NCI-H460 (cell line): ENCODE results near the gene RTCB. TPM values are rescaled to one million over a fixed set of nuclear protein-coding genes. Genes with fewer than 3 reads are reported as not detected.
A peak's percentile ranks its signal among the peaks of the same experiment; 100 is the strongest.
"Not testable (repeated sequence)": the region's sequence is repeated elsewhere in the genome, so short reads cannot be mapped to it uniquely, and the experiment has no call there.

Experiments used
- DNase-seq: peaks from one replicate; pipeline ENCODE4 v3.0.0-alpha.2; 2016; ENCODE audit warnings: low read depth; ENCODE audit errors: extremely low read depth
- total RNA-seq: library from RNA; depleted of rRNA; stranded (reverse); fragments of >200 nt; shearing (Covaris generic); gene quantifications from 2 replicates; pipeline ENCODE4 v1.2.3, GENCODE V29; 2014

The RTCB gene
- total RNA-seq, 1 experiment from 2014 or later, result 75.7 TPM

- DNase-seq, result no peak
These were observed 16.9 kb downstream of the RTCB start for GRCh38 chr22:32395107-32395506.

DNA sequence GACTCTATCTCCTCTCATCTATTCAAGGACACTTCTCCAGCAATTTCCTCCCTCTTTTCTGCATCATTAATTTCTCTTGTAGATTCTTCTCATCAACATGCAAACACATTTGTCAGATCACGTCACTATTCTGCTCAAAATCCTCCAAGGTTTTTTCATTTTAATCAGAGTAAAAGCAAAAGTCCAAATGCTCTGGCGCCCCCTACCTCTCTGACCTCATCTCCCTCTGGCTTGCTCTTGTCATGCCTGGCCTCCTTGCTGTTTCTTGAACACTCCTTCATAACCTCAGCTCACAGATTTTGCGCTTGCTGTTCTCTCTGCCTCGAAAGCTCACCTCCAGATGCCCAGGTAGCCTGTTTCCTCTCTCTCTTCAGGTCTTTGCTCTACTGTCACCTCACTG, 22.4 kb downstream of the RTCB start:
- DNase-seq, result no peak

- DNase-seq, result no peak
These were observed 26.4 kb downstream of the RTCB start for GRCh38 chr22:32385681-32386080.

- DNase-seq, result no peak
These were observed 31.1 kb downstream of the RTCB start for GRCh38 chr22:32380991-32381390.

- peak; percentile 45 for DNase-seq
These were observed 33.3 kb downstream of the RTCB start for GRCh38 chr22:32378707-32379272.

DNA sequence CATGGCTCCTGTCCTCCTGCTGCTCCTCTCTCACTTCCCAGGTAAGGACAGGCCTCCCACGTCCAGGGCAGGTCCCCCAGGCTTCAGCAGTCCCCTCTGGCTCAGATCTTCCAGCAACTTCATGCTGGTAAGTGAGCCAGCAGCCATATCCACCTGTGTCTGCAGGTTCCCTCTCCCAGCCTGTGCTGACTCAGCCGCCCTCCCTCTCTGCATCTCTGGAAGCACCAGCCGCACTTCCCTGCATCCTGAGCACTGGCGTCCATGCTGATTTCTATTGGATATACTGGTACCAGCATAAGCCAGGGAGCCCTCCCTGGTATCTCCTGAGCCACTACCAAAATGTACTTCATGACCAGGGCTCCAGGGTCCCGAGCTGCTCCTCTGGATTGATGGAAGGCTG, 35.4 kb downstream of the RTCB start:
- DNase-seq, result no peak

DNA sequence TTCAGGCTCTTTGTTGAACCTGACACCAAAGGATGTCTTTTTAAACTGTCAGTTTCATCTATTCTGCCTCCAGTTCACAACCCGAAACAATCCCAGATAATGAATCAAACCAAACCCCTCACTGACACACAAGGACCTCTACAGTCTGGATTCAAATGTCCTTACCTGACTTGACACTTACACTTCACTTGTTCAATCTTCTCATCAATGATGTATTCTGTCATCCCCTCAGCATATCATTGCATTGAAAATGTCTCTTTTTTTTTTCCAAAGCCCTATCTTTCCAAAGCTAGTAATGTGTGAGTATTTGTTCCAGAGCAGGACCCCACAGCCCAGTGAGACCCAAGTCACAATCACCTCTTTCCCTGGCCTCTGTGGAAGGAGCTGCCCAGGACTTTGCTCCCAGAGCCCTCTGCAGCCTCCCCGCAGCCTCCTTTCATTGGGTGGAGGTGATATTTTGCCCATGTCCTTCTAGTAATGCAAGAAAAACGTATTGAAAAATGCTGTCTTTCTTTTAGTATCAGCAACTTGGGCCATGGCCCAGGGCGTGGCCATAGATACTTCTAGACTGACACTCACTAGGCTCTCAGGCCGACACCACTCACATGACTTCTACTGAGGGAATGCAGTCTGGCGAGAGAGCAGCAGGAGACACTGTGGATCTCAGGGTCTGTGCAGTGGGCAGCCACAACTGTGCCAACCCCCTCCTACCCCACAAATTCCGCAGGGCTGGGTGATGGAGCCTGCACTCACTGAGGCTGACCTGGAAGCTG, 36.2 kb downstream of the RTCB start:
- no peak for DNase-seq

- no peak for DNase-seq
These were observed 47.8 kb downstream of the RTCB start for GRCh38 chr22:32364210-32364609.

- DNase-seq, result no peak
These were observed 50.8 kb downstream of the RTCB start for GRCh38 chr22:32361257-32361656.

DNA sequence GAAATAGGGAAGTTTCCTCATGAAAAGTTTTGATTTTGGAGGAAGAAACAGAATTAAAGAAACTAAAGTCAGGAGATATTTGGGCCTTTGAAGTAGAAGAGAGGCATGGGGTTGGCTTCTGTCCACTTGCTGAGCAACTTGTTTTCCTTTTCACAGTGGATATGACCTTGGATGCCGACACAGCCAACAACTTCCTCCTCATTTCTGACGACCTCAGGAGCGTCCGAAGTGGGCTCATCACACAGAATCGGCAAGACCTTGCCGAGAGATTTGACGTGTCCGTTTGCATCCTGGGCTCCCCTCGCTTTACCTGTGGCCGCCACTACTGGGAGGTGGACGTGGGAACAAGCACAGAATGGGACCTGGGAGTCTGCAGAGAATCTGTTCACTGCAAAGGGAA, 52.0 kb downstream of the RTCB start:
- DNase-seq, result not testable (repeated sequence)

GRCh38 chr22:32357567-32357966, 54.5 kb downstream of the RTCB start, which contains the start of gene RFPL3:
Gene RFPL3 (plus strand): TSS chr22:32357867. CDS start chr22:32358072, 205 bp downstream.
- DNase-seq, result not testable (repeated sequence)

DNA sequence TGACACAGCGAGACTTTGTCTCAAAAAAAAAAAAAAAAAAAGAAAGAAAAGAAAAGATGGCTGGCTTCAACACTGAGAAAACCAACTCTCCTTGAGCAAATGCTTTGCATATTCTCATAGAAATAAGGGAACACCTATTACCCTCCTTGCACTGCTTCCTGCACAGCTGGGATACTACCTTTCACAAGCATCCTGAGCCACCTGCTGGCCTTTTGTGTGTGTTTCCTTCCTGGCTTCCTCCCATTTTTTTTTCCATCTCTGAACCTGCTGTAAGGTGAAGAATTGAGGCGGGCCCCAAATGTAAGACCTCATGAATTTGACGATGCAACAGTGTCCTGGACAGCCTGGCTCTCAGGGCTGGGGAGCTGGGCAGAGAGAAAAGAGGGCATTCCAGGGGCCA, 56.3 kb downstream of the RTCB start:
- peak; percentile 1 for DNase-seq

DNA sequence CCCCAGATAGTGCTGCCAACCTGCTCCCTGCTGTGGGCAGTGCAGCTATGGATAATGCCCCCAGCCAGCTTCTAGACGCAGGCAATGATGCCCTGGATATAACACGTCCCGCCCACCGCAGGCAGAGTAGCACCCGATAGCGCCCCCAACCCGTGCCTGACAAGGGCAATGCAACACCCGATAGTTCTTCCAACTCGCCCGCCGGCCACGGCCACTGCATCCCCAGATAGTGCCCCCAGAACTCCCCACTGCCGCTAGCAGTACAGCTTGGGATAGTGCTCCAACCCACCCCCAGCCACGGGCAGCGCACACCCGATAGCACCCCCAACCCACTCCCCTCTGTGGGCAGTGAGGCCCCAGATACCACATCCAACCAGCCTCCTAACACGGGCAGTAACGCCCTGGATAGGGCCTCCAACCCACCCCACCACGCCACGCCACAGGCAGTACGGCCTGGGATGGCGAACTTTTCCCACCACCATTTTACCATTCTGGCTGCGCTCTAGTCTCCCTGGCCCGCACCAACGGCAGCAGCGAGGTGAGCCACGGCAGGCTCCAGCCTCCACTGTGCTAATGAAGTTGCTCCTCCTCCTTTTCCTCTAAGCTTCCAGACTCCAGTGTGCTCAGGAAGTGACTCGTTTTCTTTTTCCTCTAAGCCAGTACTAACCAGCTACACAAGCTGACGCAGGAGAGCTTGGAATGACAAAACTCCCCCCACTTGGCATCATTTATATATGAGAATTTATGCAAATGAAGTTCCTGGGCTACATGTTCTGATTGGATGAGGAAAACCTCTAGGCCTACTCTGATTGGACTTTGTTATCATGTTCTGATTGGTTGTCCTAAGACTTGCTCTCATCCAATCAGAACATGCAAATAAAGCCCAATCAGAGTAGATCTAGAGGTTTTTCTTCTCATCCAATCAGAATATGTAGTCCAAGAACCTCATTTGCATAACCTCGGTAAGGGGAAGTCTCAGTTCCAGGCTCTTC, 57.4 kb downstream of the RTCB start:
- DNase-seq, result no peak

DNA sequence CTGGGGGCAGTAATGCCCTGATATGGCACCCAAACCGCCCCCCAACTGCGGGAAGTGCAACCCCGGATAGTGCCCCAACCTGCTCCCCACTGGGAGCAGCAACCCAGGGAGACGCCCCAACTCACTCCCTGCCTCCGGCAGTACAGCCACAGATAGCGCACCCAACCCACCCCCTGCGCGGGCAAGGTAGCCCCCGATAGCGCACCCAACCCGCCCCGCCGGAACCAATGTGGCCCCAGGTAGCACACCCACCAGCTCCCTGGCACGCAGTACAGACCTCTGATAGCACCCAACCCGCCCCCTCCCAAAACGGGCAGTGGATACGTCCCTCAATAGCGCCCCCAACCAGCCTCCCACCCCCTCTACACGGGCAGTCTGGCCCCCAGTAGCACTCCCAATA, 58.2 kb downstream of the RTCB start:
- no peak for DNase-seq

DNA sequence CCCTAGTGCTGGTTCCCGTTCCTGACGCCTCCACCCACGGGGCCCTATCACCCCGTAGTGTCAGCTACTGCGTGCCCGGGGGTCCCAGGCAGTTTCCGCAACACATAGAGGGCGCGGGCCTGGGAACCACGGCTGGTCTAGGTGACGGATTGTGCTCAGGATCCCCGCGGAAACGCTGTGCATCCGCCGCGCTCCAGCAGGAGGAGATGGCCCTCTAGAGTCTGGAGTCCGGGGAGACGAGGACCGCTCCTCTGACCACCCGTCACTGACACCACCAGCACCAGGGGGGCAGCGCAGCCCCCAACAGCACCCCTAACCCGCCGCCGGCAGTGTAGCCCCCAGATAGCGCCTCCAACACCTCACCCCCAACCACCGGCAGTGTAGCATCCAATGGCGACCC, 58.8 kb downstream of the RTCB start:
- no peak for DNase-seq

- DNase-seq, result no peak
These were observed 59.4 kb downstream of the RTCB start for GRCh38 chr22:32352681-32353080.

DNA sequence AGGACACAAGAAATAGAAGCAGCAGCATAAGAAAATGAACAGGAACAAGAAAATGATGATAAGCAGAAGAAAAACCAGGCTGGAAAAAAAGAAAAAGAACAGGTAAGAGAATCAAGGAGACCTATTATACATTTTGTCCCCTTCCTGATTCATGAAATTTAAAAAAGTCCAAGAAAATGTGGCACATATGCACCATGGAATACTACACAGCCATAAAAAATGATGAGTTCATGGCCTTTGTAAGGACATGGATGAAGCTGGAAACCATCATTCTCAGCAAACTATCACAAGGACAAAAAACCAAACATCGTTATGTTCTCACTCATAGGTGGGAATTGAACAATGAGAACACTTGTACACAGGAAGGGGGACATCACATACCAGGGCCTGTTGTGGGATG, 60.2 kb downstream of the RTCB start:
- DNase-seq, result not testable (repeated sequence)

DNA sequence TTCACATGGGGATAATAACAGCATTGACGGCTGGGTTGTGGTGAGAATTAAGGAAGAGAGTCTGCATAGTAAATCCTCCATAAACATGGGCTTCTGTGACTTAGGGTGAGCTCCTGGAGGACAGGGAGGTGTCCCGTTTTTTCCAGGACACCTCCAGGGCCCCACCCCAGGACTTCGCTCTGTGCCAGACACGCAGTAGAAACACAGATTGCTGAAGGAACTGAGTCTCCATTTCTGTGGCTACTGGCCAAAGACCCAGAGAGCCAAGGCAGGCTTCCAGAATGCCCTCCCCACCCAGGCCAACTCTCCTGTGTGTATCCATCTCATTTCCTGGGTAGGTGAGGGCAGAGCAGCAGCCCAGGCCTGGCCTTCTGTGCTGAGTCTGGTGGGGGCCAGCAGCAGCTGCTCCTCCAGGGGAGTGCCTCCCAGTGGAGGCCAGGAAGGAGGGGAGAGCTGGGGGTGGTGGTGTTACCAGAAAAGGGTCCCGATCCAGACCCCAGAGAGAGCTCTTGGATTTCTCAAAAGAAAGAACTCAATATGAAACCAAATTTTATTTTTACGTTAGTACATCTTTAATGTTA, 63.9 kb downstream of the RTCB start:
- no peak for DNase-seq

GRCh38 chr22:32343941-32344340, 68.1 kb downstream of the RTCB start:
- DNase-seq, result no peak

GRCh38 chr22:32342977-32343376, 69.1 kb downstream of the RTCB start:
- DNase-seq, result no peak
